ENCODE measurements around the gene PLPPR2. TPM values are rescaled to one million over a fixed set of nuclear protein-coding genes. Genes with fewer than 3 reads are reported as not detected.

PLPPR2 gene
- total RNA-seq, 1 experiment from 2014 or later: 7.5 TPM

DNA sequence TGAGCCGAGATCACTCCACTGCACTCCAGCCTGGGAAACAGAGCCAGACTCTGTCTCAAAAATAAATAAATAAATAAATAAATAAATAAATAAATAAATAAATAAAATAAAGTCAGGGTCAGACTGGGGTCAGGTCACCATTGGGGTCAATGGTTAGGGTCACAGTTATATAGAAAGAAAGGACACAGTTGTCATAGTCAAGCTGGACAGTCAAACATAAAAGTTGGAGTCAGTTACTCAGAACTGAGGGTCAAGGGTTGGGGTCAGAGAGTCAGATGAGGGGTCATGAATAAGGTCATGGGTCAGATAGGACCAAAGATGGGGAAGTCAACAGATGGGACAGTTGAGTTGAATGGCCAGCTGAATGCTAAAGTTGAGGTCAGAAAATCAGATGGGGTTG lies 45.6 kb downstream of the PLPPR2 start:
- ATAC-seq: no peak
- no peak for DNase-seq (ENCODE audit: low spot score)
- Mint-ChIP-seq H3K27ac (no peak overlapping the region), H3K27me3 (ENCODE audit: low read depth) (no peaks in the 10 kb centered on the region), H3K9me3 (no peaks in the 10 kb centered on the region), H3K4me1 (no peaks in the 10 kb centered on the region), H3K36me3 (peaks cover 41% of the 10 kb centered on the region), H3K4me3 (no peak overlapping the region)
- ChIA-PET POLR2A (no interaction called here), CTCF (interaction anchor here (0.7 to 2.4 kb wide), 4 partner anchors 13 to 20 kb away, joined by 3 to 10 read pairs (median 6); no protein-coding TSS in a partner anchor)
- TF ChIP-seq SOX15 (CRISPR knock-in tag; IDR thresholded peaks at IDR 0.05) (no peak), NR3C1 (CRISPR knock-in tag; conservative IDR thresholded peaks at IDR 0.05; ENCODE audit: low read depth) (no peak), ZNF121 (CRISPR knock-in tag; IDR thresholded peaks at IDR 0.05) (no peak), NR1H2 (CRISPR knock-in tag; IDR thresholded peaks at IDR 0.05) (no peak), JAZF1 (CRISPR knock-in tag; IDR thresholded peaks at IDR 0.05) (no peak), TEAD1 (CRISPR knock-in tag; IDR thresholded peaks at IDR 0.05) (no peak), EMX1 (CRISPR knock-in tag; IDR thresholded peaks at IDR 0.05) (no peak), MXD4 (CRISPR knock-in tag; IDR thresholded peaks at IDR 0.05; ENCODE audit: borderline replicate concordance) (no peak)
- TF ChIP-seq, protein P1, sequence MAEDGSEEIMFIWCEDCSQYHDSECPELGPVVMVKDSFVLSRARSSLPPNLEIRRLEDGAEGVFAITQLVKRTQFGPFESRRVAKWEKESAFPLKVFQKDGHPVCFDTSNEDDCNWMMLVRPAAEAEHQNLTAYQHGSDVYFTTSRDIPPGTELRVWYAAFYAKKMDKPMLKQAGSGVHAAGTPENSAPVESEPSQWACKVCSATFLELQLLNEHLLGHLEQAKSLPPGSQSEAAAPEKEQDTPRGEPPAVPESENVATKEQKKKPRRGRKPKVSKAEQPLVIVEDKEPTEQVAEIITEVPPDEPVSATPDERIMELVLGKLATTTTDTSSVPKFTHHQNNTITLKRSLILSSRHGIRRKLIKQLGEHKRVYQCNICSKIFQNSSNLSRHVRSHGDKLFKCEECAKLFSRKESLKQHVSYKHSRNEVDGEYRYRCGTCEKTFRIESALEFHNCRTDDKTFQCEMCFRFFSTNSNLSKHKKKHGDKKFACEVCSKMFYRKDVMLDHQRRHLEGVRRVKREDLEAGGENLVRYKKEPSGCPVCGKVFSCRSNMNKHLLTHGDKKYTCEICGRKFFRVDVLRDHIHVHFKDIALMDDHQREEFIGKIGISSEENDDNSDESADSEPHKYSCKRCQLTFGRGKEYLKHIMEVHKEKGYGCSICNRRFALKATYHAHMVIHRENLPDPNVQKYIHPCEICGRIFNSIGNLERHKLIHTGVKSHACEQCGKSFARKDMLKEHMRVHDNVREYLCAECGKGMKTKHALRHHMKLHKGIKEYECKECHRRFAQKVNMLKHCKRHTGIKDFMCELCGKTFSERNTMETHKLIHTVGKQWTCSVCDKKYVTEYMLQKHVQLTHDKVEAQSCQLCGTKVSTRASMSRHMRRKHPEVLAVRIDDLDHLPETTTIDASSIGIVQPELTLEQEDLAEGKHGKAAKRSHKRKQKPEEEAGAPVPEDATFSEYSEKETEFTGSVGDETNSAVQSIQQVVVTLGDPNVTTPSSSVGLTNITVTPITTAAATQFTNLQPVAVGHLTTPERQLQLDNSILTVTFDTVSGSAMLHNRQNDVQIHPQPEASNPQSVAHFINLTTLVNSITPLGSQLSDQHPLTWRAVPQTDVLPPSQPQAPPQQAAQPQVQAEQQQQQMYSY (CRISPR knock-in tag; IDR thresholded peaks at IDR 0.05): no peak
- TF ChIP-seq, protein P2, sequence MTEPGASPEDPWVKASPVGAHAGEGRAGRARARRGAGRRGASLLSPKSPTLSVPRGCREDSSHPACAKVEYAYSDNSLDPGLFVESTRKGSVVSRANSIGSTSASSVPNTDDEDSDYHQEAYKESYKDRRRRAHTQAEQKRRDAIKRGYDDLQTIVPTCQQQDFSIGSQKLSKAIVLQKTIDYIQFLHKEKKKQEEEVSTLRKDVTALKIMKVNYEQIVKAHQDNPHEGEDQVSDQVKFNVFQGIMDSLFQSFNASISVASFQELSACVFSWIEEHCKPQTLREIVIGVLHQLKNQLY (CRISPR knock-in tag; IDR thresholded peaks at IDR 0.05): no peak
- TF ChIP-seq, protein P3, sequence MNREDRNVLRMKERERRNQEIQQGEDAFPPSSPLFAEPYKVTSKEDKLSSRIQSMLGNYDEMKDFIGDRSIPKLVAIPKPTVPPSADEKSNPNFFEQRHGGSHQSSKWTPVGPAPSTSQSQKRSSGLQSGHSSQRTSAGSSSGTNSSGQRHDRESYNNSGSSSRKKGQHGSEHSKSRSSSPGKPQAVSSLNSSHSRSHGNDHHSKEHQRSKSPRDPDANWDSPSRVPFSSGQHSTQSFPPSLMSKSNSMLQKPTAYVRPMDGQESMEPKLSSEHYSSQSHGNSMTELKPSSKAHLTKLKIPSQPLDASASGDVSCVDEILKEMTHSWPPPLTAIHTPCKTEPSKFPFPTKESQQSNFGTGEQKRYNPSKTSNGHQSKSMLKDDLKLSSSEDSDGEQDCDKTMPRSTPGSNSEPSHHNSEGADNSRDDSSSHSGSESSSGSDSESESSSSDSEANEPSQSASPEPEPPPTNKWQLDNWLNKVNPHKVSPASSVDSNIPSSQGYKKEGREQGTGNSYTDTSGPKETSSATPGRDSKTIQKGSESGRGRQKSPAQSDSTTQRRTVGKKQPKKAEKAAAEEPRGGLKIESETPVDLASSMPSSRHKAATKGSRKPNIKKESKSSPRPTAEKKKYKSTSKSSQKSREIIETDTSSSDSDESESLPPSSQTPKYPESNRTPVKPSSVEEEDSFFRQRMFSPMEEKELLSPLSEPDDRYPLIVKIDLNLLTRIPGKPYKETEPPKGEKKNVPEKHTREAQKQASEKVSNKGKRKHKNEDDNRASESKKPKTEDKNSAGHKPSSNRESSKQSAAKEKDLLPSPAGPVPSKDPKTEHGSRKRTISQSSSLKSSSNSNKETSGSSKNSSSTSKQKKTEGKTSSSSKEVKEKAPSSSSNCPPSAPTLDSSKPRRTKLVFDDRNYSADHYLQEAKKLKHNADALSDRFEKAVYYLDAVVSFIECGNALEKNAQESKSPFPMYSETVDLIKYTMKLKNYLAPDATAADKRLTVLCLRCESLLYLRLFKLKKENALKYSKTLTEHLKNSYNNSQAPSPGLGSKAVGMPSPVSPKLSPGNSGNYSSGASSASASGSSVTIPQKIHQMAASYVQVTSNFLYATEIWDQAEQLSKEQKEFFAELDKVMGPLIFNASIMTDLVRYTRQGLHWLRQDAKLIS (CRISPR knock-in tag; IDR thresholded peaks at IDR 0.05; ENCODE audit: borderline replicate concordance): no peak
- TF ChIP-seq, protein P4, sequence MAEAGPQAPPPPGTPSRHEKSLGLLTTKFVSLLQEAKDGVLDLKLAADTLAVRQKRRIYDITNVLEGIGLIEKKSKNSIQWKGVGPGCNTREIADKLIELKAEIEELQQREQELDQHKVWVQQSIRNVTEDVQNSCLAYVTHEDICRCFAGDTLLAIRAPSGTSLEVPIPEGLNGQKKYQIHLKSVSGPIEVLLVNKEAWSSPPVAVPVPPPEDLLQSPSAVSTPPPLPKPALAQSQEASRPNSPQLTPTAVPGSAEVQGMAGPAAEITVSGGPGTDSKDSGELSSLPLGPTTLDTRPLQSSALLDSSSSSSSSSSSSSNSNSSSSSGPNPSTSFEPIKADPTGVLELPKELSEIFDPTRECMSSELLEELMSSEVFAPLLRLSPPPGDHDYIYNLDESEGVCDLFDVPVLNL (CRISPR knock-in tag; IDR thresholded peaks at IDR 0.05; ENCODE audit: borderline replicate concordance, low read depth): no peak
- TF ChIP-seq, protein P5, sequence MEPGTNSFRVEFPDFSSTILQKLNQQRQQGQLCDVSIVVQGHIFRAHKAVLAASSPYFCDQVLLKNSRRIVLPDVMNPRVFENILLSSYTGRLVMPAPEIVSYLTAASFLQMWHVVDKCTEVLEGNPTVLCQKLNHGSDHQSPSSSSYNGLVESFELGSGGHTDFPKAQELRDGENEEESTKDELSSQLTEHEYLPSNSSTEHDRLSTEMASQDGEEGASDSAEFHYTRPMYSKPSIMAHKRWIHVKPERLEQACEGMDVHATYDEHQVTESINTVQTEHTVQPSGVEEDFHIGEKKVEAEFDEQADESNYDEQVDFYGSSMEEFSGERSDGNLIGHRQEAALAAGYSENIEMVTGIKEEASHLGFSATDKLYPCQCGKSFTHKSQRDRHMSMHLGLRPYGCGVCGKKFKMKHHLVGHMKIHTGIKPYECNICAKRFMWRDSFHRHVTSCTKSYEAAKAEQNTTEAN (CRISPR knock-in tag; IDR thresholded peaks at IDR 0.05): no peak

DNA sequence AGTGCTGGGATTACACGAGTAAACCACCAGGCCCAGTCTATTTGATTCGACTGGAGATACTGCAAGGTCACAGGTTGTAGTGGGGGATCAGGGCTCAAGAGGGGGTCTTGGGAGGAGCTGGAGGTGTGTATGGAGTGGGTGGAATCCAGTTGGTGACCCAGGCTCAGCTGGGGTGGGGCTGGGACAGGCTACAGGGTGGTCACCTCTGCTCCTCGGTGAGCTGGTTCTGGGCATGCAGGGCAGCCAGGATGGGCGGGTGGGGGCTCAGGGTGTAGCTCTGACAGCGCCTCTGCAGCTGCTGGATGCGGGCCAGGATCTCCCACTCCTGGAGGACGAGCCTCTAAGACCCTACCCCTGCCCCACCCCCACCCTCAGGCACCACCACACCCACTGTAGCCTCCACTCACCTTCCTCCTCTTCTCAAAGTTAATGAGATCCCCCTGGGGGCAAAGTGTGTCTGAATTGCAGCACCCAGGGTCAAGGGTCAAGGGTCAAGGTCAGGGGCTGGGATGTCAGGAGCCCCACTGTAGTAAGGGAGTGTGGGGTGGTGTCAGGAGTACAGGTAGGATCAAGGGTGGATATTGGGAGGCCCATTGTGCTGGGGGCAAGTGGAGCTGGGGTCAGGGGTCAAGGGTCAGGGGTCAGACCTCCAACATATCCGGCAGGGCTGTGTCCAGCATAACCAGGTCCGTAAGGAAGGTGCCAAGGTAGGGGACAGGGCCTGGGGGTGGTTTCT lies 46.7 kb downstream of the PLPPR2 start:
- Mint-ChIP-seq H3K27ac (no peak overlapping the region), H3K4me3 (no peak overlapping the region), H3K9me3 (no peaks in the 10 kb centered on the region), H3K4me1 (no peaks in the 10 kb centered on the region), H3K36me3 (peaks cover 40% of the 10 kb centered on the region), H3K27me3 (ENCODE audit: low read depth) (no peaks in the 10 kb centered on the region)
- DNase-seq (ENCODE audit: low spot score) (no peak), ATAC-seq (no peak)
- POLR2A ChIA-PET: interaction anchor here (1.1 kb wide), 1 partner anchor 20 kb away, joined by 4 read pairs; no protein-coding TSS in a partner anchor
- CTCF ChIA-PET: interaction anchor here (1.1 to 2.4 kb wide), 4 partner anchors 11 to 21 kb away, joined by 3 to 10 read pairs (median 6); no protein-coding TSS in a partner anchor
- TF ChIP-seq, protein P6, sequence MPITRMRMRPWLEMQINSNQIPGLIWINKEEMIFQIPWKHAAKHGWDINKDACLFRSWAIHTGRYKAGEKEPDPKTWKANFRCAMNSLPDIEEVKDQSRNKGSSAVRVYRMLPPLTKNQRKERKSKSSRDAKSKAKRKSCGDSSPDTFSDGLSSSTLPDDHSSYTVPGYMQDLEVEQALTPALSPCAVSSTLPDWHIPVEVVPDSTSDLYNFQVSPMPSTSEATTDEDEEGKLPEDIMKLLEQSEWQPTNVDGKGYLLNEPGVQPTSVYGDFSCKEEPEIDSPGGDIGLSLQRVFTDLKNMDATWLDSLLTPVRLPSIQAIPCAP (CRISPR knock-in tag; IDR thresholded peaks at IDR 0.05): no peak
- no peak for TF ChIP-seq ZNF232 (CRISPR knock-in tag; IDR thresholded peaks at IDR 0.05)
- no peak for TF ChIP-seq NFE2L1 (CRISPR knock-in tag; IDR thresholded peaks at IDR 0.05)
- TF ChIP-seq, protein P7, sequence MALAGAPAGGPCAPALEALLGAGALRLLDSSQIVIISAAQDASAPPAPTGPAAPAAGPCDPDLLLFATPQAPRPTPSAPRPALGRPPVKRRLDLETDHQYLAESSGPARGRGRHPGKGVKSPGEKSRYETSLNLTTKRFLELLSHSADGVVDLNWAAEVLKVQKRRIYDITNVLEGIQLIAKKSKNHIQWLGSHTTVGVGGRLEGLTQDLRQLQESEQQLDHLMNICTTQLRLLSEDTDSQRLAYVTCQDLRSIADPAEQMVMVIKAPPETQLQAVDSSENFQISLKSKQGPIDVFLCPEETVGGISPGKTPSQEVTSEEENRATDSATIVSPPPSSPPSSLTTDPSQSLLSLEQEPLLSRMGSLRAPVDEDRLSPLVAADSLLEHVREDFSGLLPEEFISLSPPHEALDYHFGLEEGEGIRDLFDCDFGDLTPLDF (CRISPR knock-in tag; IDR thresholded peaks at IDR 0.05): no peak
- no peak for TF ChIP-seq OVOL2 (CRISPR knock-in tag; IDR thresholded peaks at IDR 0.05; ENCODE audit: borderline replicate concordance)
- TF ChIP-seq MXD4 (CRISPR knock-in tag; IDR thresholded peaks at IDR 0.05; ENCODE audit: borderline replicate concordance): no peak
- TF ChIP-seq, protein P8, sequence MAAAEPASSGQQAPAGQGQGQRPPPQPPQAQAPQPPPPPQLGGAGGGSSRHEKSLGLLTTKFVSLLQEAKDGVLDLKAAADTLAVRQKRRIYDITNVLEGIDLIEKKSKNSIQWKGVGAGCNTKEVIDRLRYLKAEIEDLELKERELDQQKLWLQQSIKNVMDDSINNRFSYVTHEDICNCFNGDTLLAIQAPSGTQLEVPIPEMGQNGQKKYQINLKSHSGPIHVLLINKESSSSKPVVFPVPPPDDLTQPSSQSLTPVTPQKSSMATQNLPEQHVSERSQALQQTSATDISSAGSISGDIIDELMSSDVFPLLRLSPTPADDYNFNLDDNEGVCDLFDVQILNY (CRISPR knock-in tag; IDR thresholded peaks at IDR 0.05): no peak

Measured in WTC11 (cell line).